HG02938 (cell line): ENCODE measurements around the gene XYLT1.

Experiments
- ATAC-seq: cut with Tn5 transposase; IDR thresholded peaks from one replicate; pipeline ENCODE4 v1.9.1; 2021; ENCODE audit warnings: mild to moderate bottlenecking, moderate library complexity; ENCODE audit not compliant: unreplicated experiment

The XYLT1 gene

GRCh38 chr16:17461951-17462729 is 8.6 kb downstream of the XYLT1 start:
- ATAC-seq = no peak

GRCh38 chr16:17460890-17461289 is 9.9 kb downstream of the XYLT1 start:
- no peak for ATAC-seq

- peak; percentile 45 for ATAC-seq
These were observed 10.7 kb downstream of the XYLT1 start for GRCh38 chr16:17459903-17460521.

DNA sequence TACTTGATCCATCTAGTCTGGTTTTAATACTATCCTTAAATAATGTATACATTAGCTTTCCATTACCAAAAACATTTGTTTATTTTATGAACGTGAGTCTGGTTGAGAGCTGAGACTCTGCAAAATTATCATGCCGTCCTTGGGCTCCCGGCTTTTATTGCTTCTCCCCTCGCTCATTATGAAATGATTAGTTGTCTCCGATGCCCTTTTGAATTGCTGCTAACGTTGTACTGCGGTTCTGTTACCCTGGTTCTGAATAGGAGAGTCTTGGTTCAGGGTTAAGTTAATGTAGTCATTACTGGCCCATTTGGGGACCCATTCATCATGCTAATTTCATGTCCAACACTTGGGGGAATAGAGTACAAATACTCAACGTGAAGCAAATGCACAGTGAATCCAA is 12.8 kb downstream of the XYLT1 start:
- no peak for ATAC-seq

DNA sequence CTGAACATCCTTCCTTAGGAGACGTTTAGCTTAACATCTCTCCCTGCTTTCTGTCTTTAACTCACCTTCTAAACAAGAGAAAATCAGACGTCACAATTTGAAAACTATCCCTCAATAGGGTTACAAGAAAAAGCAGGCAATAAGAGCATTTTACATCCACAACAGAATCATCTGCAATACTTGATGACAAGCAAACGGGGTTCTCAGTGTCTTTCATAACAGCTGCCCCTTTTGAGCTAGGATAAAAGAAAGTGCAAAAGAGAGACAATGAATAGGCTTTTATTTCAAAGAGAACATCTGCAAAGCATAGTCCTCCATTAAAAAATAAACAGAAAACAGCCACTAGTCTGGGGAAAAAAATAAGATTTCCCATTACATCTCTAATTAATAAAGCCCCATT is 13.2 kb downstream of the XYLT1 start:
- no peak for ATAC-seq

DNA sequence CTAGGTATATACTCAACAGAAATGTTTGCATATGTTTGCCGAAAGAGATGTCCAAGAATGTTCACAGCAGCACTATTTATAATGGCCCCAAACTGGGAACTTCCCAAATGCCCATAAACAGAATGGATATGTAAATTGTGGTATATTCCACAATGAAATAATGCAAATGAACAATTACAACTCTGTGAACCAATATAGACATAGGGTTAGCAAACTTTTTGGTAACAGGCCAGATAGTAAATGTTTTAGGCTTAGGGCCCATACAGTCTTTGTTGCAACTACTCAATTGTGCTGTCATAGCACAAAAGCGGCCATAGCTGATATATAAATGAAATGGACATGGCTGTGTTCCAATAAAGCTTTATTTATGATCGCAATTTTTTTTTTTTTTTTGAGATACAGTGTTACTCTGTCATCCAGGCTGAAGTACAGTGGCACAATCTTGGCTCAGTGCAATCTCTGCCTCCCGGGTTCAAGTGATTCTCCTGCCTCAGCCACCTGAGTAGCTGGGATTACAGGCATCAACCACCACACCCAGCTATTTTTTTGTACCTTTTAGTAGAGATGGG is 16.5 kb downstream of the XYLT1 start:
- no peak for ATAC-seq

DNA sequence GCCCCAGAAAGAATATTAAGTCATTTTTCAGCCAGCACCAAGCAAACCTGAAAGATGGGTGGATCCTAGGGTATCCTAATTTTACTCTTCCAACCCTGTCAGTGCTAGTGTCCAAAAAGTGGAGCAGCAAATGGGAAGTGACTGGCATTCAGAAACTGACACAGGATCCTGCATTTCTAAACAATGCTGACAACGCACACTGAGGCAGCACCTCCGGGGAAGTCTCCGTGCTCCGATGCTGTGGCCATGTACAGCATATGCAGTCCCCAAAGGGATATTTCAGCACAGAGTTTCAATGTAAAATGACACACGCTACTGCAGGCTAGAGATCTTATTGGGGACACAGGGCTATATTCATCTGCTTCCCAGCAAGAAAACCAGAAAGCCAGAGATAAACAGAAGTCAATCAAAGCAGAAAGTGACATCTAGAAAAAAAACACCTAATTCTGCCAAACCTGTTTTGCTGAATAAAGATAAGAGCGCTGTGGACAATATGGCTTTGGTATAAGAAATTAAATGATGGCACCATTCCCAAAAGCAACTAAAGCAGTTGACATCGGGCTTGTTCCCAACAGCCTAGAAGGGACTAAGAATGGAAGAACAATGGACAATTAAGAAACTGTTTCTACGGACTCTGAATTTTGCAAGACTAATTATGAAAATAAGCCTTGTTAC is 17.3 kb downstream of the XYLT1 start:
- no peak for ATAC-seq

- ATAC-seq = no peak
These were observed 17.8 kb downstream of the XYLT1 start for GRCh38 chr16:17452922-17453321.

- ATAC-seq = no peak
These were observed 18.9 kb downstream of the XYLT1 start for GRCh38 chr16:17451843-17452242.

- ATAC-seq = no peak
These were observed 20.5 kb downstream of the XYLT1 start for GRCh38 chr16:17450291-17450690.

DNA sequence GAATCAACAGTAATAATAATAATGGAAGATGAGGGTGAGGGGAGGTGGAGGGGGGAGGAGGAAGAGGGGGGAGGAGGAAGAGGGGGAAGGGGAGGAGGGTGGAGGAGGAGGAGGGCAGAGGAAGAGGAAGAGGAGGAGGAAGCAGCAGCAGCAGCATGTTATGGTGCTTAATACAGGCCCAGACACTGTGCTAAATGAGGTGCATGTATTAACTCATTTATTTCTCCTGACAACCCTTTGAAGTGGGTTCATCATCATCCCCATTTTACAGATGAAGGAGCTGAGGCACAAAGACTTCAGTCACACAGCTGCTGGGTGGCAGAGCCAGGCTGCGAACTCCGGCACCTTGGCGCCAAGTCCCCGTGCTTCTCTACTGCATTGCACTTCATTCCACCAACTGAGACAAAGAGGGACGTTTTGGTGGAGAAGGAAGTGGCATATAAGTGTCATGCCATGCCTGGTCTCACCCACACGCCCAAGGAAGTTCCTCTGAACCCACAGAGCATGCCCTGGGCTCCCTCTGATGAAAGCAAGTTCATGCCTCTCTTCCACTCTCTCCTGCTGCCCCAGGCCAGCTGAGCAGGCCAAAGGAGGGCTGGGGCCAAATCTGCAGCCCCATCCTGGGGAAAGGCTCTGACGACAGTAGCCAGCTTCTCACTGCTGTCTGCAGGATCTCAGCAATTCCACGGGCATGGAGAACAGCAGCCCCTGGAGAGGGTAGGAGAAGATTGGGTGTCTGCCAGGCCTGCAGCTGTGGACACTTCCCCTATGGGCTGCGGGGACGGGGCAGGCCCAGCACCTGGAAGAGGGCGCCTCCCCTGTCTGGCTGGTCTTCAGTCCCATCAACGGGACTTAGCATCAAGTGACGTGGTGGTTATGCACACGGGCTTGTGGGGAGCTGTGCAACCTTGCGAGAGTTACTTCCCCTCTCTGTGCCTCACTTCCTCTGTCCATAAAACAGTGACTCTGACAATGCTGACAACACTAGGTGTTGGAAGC is 21.8 kb downstream of the XYLT1 start:
- no peak for ATAC-seq

DNA sequence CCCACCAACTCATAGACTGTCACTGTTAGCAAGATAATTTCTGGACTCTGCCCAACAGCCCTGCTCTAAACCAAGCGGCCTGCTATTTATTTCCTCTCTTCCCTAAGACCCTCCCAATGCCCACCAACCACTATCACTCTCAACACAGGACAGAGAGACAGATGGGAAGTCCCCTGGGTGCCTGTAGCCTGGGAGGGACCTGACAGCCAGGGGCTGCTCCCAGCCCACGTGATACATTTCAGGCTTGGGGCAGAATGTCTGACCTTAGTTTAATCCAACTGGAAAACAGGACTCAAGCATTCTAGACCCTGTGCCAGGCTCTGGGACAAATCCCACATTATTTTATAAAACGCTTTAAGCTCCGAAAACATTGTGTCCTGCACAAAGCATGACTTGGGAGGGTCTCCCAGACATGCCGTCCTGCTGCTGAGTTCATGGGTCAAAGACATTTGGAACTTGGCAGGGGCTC is 23.6 kb downstream of the XYLT1 start:
- ATAC-seq = no peak

- no peak for ATAC-seq
These were observed 24.1 kb downstream of the XYLT1 start for GRCh38 chr16:17446661-17447060.

DNA sequence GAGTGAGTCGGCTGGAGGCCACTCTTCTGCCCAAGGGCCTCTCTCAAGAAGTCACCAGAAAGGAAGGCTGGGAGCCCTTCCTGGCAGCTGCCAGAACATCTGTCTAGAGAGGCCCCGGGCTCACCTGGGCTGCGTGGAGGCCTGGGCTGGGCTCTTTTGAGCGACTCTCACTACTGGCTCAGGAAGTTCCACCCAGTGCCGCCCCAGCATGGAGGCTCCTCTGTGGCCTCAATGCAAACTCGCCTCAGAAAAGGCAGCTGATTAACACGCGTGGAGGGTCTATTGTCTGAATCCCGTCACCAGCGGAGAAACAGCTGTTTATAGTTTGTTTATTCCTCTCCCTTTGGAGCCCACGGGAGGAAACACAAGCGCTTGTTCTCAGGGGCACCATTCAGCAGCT is 25.3 kb downstream of the XYLT1 start:
- no peak for ATAC-seq

DNA sequence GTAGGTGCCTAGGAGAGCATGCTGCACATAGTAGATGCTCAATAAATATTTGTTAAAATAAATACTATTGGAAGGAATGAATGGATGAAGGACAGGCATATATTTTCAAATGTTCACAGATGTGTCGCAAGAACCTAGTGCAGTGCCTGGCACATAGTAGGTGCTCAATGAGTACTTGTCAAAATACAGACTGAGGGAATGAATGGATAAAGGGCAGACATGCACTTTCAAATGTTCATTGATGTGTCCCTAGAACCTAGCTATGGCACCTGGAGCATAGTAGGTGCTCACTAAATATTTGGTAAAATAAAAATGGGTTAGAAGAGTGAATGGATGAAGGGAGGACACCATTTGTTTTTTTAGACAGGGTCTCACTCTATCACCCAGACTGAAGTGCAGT is 26.1 kb downstream of the XYLT1 start:
- ATAC-seq = no peak

GRCh38 chr16:17440131-17440530 is 30.6 kb downstream of the XYLT1 start:
- no peak for ATAC-seq

- no peak for ATAC-seq
These were observed 31.2 kb downstream of the XYLT1 start for GRCh38 chr16:17439580-17439979.

- no peak for ATAC-seq
These were observed 32.8 kb downstream of the XYLT1 start for GRCh38 chr16:17437981-17438380.

DNA sequence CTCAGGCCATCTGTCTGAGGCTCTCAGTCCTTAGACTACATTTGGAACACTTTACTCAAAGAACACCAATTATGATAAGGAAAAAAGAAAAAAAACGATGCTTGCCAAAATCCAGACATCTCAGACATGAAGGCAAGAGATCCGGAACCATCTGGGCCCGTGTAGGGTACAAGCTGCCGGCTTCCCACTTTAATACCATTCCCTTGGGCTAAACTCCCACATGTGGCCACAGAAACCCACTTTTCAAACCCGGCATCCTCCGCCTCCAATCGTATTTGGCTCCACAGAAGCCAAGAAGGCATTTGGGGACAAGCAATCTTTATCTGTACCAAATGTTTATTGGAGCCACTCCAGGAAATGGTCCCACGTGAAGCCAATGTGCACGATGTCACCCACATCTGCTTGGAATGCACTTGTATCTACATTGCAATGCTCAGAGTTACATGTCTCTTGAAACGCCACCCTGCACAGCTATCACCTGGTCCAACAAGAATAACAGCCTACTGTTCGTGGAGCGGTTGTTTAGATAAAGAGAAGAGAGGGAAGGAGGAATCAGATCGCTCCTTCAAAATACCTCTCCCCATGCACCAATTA is 33.5 kb downstream of the XYLT1 start:
- ATAC-seq = no peak

GRCh38 chr16:17435318-17435717 is 35.4 kb downstream of the XYLT1 start:
- no peak for ATAC-seq
